Smooth muscle cell (in vitro differentiated cells): ENCODE results near the gene SERINC5. TPM values are rescaled to one million over a fixed set of nuclear protein-coding genes. Genes with fewer than 3 reads are reported as not detected.

Experiments used
- DNase-seq: peaks from one replicate; lab custom pipeline; 2025; ENCODE audit not compliant: unreplicated experiment; lab: John Stamatoyannopoulos, UW
- H2AFZ ChIP-seq: fragments of 200-600 bp; sonication (generic); 2 replicates; pipeline ENCODE4 v1.6.0; 2016; ENCODE audit warnings: antibody characterized with exemption, low read depth, mild to moderate bottlenecking
- H3F3A ChIP-seq: fragments of 200-600 bp; sonication (generic); 2 replicates; pipeline ENCODE4 v1.6.0; 2017; ENCODE audit warnings: antibody characterized with exemption, low read depth
- H3K27ac ChIP-seq: fragments of 200-600 bp; sonication (generic); 2 replicates; pipeline ENCODE4 v1.5.1; 2016; ENCODE audit warnings: low read depth, mild to moderate bottlenecking
- H3K27me3 ChIP-seq: fragments of 200-600 bp; sonication (generic); 2 replicates; pipeline ENCODE4 v1.6.1; 2016; ENCODE audit warnings: low read depth, mild to moderate bottlenecking
- H3K36me3 ChIP-seq: fragments of 200-600 bp; sonication (generic); 2 replicates; pipeline ENCODE4 v1.5.1; 2016; ENCODE audit warnings: low read depth
- H3K4me1 ChIP-seq: fragments of 200-600 bp; sonication (generic); 2 replicates; pipeline ENCODE4 v1.5.1; 2016; ENCODE audit warnings: low read depth
- H3K4me2 ChIP-seq: fragments of 200-600 bp; sonication (generic); 2 replicates; pipeline ENCODE4 v1.6.0; 2016; ENCODE audit warnings: mild to moderate bottlenecking
- H3K4me3 ChIP-seq: fragments of 200-600 bp; sonication (generic); 2 replicates; pipeline ENCODE4 v1.5.1; 2016; ENCODE audit warnings: mild to moderate bottlenecking
- H3K79me2 ChIP-seq: fragments of 200-600 bp; sonication (generic); 2 replicates; pipeline ENCODE4 v1.6.0; 2016; ENCODE audit warnings: low read depth, mild to moderate bottlenecking
- H3K9ac ChIP-seq: fragments of 200-600 bp; sonication (generic); 2 replicates; pipeline ENCODE4 v1.6.0; 2016; ENCODE audit warnings: low read depth
- H3K9me3 ChIP-seq: fragments of 200-600 bp; sonication (generic); replicated peaks from 2 replicates; pipeline ENCODE4 v1.5.1; 2016; ENCODE audit warnings: low read depth
- H4K20me1 ChIP-seq: fragments of 200-600 bp; sonication (generic); 2 replicates; pipeline ENCODE4 v1.6.0; 2016; ENCODE audit warnings: low read depth
- CTCF ChIP-seq: fragments of 200-600 bp; sonication (generic); IDR thresholded peaks from 2 replicates; pipeline ENCODE4 v1.5.1; 2017; ENCODE audit warnings: borderline replicate concordance, mild to moderate bottlenecking, antibody characterized with exemption; ENCODE audit not compliant: insufficient read depth, poor library complexity, severe bottlenecking
- WGBS: methylation state at CpG from one replicate; pipeline ENCODE4 v1.1.7; 2016; ENCODE audit warnings: low lambda C conversion rate; 5-methylcytosine and 5-hydroxymethylcytosine counted together
- polyA plus RNA-seq: library from polyadenylated mRNA; unstranded; fragments of >200 nt; fragmentation: Nextera tagmentation; extraction: Ambion mirVana; gene quantifications from 2 replicates; pipeline ENCODE4 v1.2.1, GENCODE V29; 2016
- total RNA-seq: library from RNA; depleted of rRNA; stranded (reverse); fragments of >200 nt; gene quantifications from 2 replicates; pipeline ENCODE4 v1.2.3, GENCODE V29; 2014

The SERINC5 gene
- total and polyA plus RNA-seq, 2 experiments from 2014 or later, result 4.5 to 37.0 TPM

- Histone ChIP-seq H2AFZ (no peak overlapping the region), H3K9me3 (no peaks in the 10 kb centered on the region), H3K27ac (no peak overlapping the region), H3F3A (no peaks in the 10 kb centered on the region), H3K4me2 (no peak overlapping the region), H3K27me3 (no peaks in the 10 kb centered on the region), H3K79me2 (peaks cover 89% of the 10 kb centered on the region), H4K20me1 (peaks cover 36% of the 10 kb centered on the region), H3K4me1 (no peaks in the 10 kb centered on the region), H3K9ac (no peak overlapping the region), H3K4me3 (no peak overlapping the region), H3K36me3 (no peaks in the 10 kb centered on the region)
- DNase-seq, result no peak
- WGBS, result 88% methylated on average over 7 of the region's 7 CpGs
- TF ChIP-seq CTCF, result no peak
Measured at GRCh38 chr5:80230269-80230992, 25.4 kb downstream of the SERINC5 start.

GRCh38 chr5:80229902-80230255, 26.0 kb downstream of the SERINC5 start:
- Histone ChIP-seq H3K27me3 (no peaks in the 10 kb centered on the region), H4K20me1 (peaks cover 42% of the 10 kb centered on the region), H3K27ac (no peak overlapping the region), H3K4me1 (no peaks in the 10 kb centered on the region), H3K9ac (no peak overlapping the region), H3K4me3 (no peak overlapping the region), H3K9me3 (no peaks in the 10 kb centered on the region), H3K79me2 (peaks cover 89% of the 10 kb centered on the region), H2AFZ (no peak overlapping the region), H3F3A (no peaks in the 10 kb centered on the region), H3K36me3 (no peaks in the 10 kb centered on the region), H3K4me2 (no peak overlapping the region)
- DNase-seq, result no peak
- 69% methylated on average over 4 of the region's 4 CpGs for WGBS
- no peak for TF ChIP-seq CTCF

- H3K27me3 ChIP-seq, result no peaks in the 10 kb centered on the region
- no peak for DNase-seq
- H3F3A ChIP-seq, result no peaks in the 10 kb centered on the region
- no peaks in the 10 kb centered on the region for H3K4me1 ChIP-seq
- H2AFZ ChIP-seq, result no peak overlapping the region
- no peak overlapping the region for H3K9ac ChIP-seq
- no peaks in the 10 kb centered on the region for H3K9me3 ChIP-seq
- H3K79me2 ChIP-seq, result peaks cover 87% of the 10 kb centered on the region
- no peaks in the 10 kb centered on the region for H3K36me3 ChIP-seq
- H3K4me3 ChIP-seq, result no peak overlapping the region
- H4K20me1 ChIP-seq, result peaks cover 41% of the 10 kb centered on the region
- no peak for TF ChIP-seq CTCF
- H3K27ac ChIP-seq, result no peak overlapping the region
- WGBS, result 98% methylated on average over 3 of the region's 4 CpGs
- no peak overlapping the region for H3K4me2 ChIP-seq
Measured at GRCh38 chr5:80227979-80228596, 27.8 kb downstream of the SERINC5 start.
